ENCODE measurements around the gene ABHD10.

GRCh38 chr3:112000367-112000771 lies 21.5 kb downstream of the ABHD10 start:
- no peak for TF ChIP-seq CTCF (IDR thresholded peaks at IDR 0.05; ENCODE audit: insufficient read depth, low read length, poor library complexity, severe bottlenecking)
- TF ChIP-seq EZH2phosphoT487 (conservative IDR thresholded peaks at IDR 0.05; ENCODE audit: low read length): no peak

Measured in SU-DHL-6 (cell line).